ENCODE results near the gene COQ7.
A peak's percentile ranks its signal among the peaks of the same experiment; 100 is the strongest.

The COQ7 gene

GRCh38 chr16:19086322-19087199, 19.1 kb downstream of the COQ7 start:
- peak; percentile 87 for DNase-seq

GRCh38 chr16:19088341-19088916, 21.0 kb downstream of the COQ7 start:
- DNase-seq = no peak

GRCh38 chr16:19089410-19089955, 22.1 kb downstream of the COQ7 start:
- no peak for DNase-seq

- no peak for DNase-seq
Measured at GRCh38 chr16:19090916-19091315, 23.5 kb downstream of the COQ7 start.

- no peak for DNase-seq
Measured at GRCh38 chr16:19092653-19093410, 25.4 kb downstream of the COQ7 start.

GRCh38 chr16:19093631-19094541, 26.5 kb downstream of the COQ7 start:
- no peak for DNase-seq

- DNase-seq = peak; percentile 13
Measured at GRCh38 chr16:19094542-19095365, 27.3 kb downstream of the COQ7 start.

GRCh38 chr16:19095654-19096053, 28.2 kb downstream of the COQ7 start:
- no peak for DNase-seq

- DNase-seq = no peak
Measured at GRCh38 chr16:19098173-19098572, 30.8 kb downstream of the COQ7 start.

GRCh38 chr16:19102187-19102872, 34.9 kb downstream of the COQ7 start:
- no peak for DNase-seq

- no peak for DNase-seq
Measured at GRCh38 chr16:19104607-19105006, 37.2 kb downstream of the COQ7 start.

GRCh38 chr16:19105131-19105530, 37.7 kb downstream of the COQ7 start:
- no peak for DNase-seq

GRCh38 chr16:19105891-19106624, 38.6 kb downstream of the COQ7 start:
- DNase-seq = no peak

GRCh38 chr16:19106625-19107020, 39.2 kb downstream of the COQ7 start:
- DNase-seq = no peak

- no peak for DNase-seq
Measured at GRCh38 chr16:19108409-19109287, 41.2 kb downstream of the COQ7 start.

- DNase-seq = no peak
Measured at GRCh38 chr16:19109288-19109664, 41.9 kb downstream of the COQ7 start.

- no peak for DNase-seq
Measured at GRCh38 chr16:19110537-19111360, 43.3 kb downstream of the COQ7 start.

GRCh38 chr16:19112099-19112407, 44.6 kb downstream of the COQ7 start:
- DNase-seq = no peak
